GM19324 (cell line): ENCODE results near the gene RSBN1L.
"Not testable (repeated sequence)": the region's sequence is repeated elsewhere in the genome, so short reads cannot be mapped to it uniquely, and the experiment has no call there.

ENCODE experiments used
- ATAC-seq: cut with Tn5 transposase; IDR thresholded peaks from one replicate; pipeline ENCODE4 v1.9.1; 2021; ENCODE audit warnings: mild to moderate bottlenecking, moderate library complexity; ENCODE audit not compliant: unreplicated experiment, low FRiP score

Gene RSBN1L

DNA sequence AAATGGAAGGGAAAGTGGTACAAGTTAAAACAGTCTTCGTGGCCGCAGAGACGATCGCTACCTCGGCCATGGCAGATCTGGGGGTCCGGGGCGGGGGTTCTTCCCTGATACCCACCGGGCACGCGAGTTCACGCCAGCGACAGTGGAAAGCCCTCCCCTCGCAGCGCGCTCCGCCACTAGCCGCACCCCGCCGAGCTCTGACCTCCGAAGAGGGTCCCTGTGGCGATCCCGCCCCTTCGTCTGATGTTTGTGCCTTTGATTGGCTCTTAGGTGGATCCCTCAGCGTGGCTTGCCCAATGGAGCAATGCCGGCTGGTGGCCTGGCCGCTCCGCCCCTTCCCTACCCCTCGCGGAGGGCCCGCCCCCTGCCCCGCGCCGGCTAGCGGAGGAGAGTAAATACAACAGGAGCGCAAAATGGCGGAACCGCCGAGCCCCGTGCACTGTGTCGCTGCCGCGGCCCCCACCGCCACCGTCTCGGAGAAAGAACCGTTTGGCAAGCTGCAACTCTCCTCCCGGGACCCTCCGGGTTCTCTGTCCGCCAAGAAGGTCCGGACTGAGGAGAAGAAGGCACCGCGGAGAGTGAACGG lies at the start of gene RSBN1L:
Gene RSBN1L, plus strand, starts transcription at position 403 of the 586 bp plus-strand sequence. Its CDS starts 11 bp downstream, at position 414.
- peak; percentile 98 for ATAC-seq

DNA sequence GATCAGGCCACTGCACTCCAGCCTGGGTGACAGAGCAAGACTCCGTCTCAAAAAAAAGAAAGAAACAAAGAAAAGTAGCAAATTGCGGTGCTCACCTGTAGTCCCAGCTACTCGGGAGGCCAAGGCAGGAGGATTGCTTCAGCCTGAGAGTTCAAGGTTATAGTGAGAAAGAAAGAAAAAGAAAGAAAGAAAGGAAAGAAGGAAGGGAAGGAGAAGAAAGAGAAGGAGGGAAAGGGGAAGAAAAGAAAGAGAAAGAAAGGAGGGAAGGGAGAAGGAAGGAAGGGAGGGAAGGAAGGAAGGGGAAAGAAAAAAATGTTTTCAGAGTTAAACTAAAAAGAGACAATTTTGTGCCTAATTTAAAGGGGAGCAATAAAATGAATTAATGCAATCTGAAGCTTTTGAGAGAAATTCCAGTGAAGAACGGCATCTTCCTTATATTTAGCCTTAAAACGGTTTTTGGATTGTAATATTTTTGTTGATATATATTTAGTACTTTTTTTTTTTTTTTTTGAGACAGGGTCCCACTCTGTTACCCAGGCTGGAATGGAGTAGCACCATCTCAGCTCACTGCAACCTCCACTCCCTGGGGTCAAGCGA lies 47.4 kb upstream of the RSBN1L start:
- no peak for ATAC-seq

DNA sequence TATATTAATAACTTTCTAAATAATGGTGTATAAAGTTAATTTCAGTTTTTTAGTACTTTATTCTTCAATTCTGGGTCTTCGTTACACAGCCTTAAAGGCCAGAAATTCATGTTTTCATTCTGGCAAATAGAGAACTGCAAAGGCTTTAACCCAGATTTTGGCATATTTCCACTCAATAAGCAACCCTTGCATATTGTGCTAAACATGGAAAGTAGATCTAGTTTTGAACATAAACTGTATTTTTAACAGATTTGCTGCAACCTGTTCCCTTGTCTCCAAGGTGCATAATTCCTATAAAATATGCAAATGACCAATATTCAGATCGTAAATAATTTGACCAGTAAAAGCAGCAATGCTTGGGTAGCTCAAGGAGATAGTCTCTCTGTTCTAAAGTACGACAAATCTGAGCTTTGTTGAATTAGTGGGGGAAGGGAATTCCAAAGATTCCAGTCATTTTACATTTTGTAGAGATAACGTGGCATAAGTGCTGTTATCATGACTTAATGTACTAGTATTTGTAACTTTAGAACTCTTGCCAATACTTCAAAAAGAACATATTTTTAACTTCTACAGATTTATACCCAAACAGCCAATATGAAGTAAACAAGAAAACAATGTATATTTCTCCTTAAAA lies 46.4 kb upstream of the RSBN1L start:
- no peak for ATAC-seq

DNA sequence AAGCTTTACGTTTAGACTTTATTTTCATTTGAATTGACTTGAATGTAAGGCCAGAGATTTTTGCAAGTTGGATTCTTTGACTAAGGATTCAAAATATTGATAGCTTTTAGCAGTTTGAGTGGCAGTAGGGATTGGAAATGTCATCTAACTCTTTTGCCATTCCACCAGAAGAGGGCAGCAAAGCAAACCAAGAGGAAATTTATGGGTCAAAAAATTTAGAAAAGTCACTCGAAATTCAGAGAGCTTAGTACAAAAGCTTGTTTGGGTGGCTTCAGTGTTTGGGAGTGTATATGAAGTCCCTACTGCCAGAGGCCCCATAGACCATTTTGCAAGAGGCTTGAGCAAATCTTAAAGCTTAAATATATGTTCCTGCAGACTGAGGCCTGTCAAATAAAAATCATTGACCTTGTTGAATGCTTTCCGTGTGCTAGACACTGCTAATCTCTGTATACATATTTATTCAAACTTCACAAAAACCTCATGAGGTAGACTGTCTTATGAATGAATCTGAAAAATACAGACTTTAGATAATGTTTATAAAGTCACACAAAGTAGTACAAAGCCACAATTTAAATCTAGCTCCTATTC lies 44.6 kb upstream of the RSBN1L start:
- no peak for ATAC-seq

DNA sequence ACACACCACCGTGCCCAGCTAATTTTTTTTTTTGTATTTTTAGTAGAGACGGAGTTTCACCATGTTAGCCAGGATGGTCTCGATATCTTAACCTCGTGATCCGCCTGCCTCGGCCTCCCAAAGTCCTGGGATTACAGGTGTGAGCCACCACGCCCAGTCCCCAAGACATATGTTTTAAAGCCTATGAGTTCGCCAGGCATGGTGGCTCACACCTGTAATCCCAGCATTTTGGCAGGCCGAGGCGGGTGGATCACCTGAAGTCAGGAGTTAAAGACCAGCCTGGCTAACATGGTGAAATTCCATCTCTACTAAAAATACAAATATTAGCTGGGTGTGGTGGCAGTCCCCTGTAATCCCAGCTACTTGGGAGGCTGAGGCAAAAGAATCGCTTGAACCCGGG lies 43.4 kb upstream of the RSBN1L start:
- not testable (repeated sequence) for ATAC-seq

DNA sequence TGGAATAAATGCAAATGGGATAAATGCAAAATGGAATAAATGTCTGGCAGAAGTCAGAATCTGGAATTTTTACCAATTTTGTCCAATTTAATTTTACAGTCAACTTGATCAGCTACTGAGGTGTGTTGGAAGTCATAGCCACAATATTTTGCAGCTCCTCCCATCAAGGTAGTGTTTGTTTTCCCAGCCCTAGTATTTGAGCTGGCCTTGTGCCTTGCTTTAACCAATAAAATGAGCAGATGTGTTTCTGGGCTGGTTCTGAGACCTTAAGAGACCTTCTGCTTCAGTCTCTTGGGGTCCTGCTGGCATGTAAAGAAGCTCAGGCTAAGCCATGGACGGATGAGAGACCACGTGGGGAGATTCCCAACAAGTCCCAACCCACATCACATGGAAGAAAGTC lies 42.7 kb upstream of the RSBN1L start:
- ATAC-seq, result no peak

DNA sequence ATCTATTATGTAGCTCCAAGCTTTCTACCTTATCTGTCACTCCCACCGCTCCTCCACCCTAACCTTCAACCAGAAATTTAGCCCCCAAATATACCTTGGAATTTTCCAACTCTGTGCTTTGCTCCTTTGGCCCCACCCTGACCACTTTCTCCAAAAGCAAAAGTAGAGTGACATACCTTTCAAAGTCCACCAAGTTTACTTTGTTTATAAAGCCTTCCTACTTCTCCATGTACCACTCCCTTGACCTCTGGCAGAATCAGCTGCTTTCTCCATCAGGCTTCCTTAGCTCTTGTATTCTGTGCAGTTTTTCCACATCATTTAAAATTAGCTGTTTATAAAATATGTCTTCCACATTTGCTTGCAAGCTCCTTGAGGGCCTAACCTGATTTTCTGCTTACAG lies 40.9 kb upstream of the RSBN1L start:
- ATAC-seq, result no peak

DNA sequence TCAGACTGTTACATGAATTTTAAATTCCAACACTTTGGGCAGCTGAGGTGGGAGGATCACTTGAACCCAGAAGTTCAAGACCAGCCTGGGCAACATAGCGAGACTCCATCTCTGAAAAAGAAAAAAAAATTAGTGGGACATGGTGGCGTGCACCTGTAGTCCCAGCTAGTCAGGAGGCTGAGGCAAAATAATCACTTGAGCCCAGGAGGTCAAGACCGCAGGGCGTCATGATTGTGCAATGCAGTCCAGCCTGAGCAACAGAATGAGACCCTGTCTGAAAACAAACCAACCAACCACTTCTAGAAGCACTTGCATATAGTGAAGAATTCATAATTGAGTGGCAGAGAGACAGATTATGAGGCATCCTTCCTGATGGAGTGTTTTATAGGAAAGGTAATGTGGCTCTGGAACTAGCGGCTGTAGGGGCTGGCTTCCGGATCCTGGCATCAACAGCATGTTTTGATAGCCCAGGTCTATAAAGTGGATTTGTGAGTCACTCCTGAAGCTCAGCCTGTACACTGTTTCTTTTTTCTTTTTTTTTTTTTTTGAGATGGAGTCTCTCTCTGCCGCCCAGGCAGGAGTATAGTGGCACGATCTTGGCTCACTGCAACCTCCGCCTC lies 40.3 kb upstream of the RSBN1L start:
- no peak for ATAC-seq

DNA sequence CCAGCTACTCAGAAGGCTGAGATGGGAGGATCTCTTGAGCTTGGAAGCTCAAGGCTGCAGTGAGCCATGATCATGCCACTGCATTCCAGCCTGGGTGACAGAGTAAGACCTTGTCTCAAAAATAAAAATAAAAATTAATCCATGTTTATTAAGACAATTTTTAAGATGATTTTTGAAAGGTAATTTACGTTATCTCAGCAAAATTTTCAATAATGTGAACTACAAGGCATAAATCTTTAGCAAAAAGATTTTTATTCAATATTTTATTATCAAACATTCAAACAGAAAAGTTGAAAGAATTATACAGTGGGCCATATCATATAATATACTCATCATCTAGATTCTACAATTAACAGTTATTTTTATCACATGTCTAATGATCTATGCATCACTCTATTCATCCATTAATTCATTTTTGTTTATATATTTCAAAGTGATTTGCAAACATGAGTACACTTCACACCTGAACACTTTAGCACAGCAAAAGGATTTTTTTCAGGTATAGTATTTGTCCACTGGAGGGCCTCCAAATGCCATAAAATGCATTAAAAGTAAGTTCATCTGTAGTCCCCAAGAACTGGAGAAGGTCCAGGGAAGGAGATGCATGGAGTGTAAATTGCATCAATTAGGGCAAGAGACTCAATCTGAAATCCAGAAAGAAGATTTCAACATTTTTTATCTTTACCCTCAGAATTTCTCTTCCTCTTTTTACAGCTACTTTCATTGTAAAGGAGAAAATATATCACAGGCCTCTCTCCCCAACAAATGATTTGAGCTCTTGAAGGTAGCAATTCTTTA lies 38.6 kb upstream of the RSBN1L start:
- no peak for ATAC-seq

DNA sequence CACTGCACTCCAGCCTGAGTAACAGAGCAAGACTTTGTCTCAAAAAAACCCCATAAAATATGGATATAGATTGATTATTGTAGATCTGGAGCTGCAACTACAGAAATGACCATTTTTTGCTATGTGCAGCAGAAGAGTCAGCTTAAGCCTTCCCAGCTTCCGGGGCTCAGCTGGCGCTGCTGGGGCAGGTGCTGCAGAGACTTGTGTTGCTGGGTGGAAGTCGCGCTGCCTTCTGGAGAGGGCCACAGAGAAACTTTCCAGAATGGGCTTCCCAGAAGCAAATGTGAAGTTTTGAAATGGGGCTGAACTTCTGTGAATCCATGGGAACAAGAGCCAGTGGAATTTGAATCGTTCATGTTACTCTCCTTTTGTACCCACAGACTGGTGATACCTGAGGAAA lies 37.3 kb upstream of the RSBN1L start:
- no peak for ATAC-seq

DNA sequence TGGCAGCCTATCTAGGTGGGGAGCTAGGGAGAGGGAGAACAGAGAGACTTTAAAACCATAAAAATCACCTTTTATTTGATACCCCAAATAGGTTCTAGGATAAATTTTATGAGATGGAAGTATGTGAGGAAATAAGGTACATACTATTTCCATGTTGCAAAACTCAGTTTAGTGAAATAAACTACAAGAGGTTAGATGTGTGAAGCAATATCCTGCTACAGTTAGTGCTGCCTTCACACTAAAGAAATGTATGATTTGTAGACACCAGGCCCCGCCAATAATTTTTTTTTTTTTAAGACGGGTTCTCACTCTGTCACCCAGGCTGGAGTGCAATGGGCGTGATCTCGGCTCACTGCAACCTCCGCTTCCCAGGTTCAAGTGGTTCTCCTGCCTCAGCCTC lies 34.4 kb upstream of the RSBN1L start:
- ATAC-seq, result no peak

DNA sequence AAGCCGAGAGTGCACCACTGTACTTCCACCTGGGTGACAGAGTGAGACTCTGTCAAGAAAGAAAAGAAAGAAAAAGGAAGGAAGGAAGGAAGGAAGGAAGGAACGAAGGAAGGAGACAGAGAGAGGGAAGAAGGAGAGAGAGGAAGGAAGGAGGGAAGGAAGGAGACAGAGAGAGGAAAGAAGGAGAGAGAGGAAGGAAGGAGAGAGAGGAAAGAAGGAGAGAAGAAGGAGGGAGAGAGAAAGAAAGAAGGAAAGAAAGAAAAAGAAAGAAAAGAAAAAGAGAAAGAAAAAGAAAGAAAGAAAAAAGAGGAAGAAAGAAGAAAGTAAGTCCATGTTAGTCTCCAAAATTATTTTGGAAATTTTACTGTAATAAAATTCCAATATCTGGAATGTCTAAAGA lies 33.4 kb upstream of the RSBN1L start:
- ATAC-seq, result no peak

DNA sequence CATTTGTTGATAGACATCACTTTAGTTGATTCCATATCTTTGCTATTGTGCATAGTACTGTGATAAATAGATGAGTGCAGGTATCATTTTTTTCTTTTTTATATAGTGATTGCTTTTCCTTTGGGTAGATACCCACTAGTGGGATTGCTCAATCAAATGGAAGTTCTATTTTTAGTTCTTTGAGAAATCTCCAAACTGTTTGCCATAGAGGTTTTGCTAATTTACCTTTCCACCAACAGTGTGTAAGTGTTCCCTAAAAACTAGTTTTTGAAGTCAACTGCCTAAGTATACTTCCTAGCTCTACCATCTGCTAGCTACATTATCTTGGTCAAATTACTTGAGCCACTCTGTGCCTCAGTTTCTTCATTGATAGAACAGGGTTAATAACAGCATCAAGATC lies 31.5 kb upstream of the RSBN1L start:
- ATAC-seq, result no peak

DNA sequence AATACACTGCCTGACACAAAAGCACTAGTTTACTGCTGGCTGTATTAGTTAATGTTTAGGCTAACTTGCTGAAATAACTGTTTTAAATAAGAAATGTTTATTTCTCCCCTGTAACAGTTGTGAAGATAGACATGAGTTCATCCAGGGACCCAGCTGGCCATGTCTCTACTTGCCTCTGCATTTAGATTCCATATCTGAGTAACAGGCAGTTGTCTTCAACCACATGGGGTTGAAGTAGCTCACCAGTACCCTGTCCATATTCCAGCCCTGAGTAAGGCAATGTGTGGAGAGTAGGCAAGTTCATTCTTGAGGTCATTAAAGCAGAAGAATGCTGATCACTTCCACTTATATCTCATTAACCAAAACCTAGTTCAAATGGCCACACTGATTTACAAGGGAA lies 31.1 kb upstream of the RSBN1L start:
- no peak for ATAC-seq

DNA sequence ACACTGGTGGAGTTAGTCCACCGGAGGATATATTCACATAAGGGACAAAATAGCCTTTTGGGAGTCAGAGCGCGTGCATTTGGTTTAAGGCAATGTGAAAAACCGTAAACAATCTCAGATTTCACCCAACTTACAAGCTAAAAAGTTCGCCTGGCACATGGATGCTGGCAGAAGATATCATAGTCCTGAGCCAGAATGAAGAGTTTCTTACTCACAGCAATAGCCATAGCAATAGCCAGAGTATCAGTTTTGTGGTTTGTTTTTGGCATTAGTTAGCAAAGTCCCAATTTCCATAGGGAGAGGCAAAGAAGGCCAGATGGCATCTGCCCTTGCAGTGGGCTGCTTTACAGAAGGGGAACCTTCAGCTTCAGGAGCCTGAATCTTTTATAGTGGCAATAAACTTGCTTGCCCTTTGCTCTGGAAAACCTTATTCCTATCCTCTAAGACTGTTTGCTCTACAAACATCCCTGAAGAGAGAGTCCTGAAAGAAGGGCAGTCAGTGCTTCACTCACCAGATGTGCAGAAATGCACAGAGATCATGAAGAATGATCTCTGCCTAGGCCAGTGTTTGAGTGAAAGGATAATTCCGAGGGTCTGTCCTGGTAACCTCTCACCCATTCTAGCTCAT lies 28.7 kb upstream of the RSBN1L start:
- no peak for ATAC-seq

DNA sequence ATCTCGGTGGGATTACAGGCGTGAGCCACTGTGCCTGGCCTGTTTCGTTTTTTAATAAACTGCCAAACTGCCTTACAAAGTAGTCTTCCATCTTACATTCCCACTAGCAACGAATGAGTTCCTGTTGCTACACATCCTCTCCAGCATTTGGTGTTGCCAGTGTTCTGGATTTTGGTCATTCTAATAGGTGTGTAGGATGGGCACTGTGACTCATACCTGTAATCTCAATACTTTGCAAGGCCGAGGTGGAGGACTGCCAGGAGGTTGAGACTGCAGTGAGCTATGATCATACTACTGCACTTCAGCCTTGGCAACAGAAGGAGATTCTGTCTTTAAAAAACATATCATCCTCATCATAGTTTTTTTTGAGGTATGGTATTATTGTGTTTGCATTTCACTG lies 21.4 kb upstream of the RSBN1L start:
- ATAC-seq, result no peak

DNA sequence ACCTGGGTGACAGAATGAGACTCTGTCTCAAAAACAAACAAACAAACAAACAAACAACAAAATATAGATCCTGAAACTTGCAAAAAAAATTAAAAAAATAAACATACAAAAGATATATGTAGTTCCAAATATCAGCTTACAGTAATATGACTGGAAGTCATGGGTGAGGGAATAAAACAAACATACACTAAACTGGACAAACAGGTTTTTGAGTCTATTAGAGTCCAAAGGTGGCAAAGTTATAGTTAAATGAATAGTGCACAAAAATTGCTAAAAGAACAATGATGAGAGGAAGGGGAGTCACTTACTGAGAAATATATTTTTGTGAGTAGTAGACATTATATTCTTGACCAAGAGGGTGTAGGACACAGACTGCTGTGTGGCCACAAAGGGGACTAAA lies 16.7 kb upstream of the RSBN1L start:
- ATAC-seq, result no peak

DNA sequence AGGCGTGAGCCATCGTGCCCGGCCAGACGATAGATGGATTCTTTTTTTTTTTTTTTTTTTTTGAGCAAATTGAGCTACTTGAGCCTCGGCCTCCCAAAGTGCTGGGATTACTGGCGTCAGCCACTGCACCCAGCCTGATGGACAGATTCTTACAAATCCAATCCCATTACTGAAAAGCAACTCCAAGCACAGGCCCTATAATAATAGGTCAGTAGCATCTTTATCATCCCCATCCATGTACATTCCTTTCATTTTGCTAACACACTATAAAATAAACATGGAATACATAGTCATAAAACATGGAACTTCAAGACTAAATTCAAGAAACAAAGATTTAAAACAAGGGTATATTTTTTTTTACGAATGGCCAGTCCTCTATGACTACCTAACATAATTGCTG lies 16.0 kb upstream of the RSBN1L start:
- no peak for ATAC-seq

DNA sequence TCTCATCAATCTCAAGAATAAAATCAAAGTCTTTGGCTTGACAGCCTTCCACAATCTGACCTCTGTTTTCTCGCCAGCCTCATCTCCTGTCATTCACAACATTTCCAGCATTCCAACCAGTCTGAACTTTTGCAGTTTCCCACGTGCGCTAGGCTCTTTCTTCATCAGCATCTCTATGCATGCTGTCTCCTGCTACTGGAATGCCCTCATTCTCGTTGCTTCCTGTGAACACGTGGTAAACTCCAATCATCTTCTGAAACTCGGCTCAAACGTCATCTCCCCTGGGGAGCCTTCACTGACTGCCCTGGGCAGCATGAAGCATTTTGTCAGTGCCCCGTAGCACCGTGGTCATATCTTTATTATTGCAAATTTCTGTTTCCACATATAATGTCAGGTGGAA lies 12.2 kb upstream of the RSBN1L start:
- no peak for ATAC-seq

DNA sequence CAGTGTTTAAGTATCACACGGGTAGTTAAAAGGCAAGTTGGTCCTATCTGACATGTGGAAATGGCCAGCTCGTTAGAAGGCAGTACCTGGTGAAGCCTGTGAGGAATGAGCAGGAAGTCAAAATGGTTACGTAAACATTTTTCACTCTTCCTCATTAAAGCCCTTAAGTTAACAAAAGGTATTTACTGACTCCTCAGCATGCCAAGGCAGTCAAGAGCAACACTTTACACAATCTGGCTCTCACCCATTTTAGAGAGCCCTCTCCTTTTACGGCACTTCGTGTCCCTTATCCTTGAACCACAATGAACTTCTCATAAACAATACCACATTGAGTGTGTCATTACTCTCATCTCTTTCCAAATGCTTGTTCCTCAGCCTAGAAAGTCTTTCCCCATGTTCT lies 11.0 kb upstream of the RSBN1L start:
- no peak for ATAC-seq
